NCI-H748 treated with DMSO at 0.1 percent for 48 hours (cell line): ENCODE data around the gene ZNF732.
"Not testable (repeated sequence)": the region's sequence is repeated elsewhere in the genome, so short reads cannot be mapped to it uniquely, and the experiment has no call there.

Experiments used
- DNase-seq: peaks from one replicate; lab custom pipeline; 2025; lab: John Stamatoyannopoulos, UW

The ZNF732 gene

GRCh38 chr4:253936-254756 is 51.1 kb downstream of the ZNF732 start:
- no peak for DNase-seq

GRCh38 chr4:252065-252601 is 53.1 kb downstream of the ZNF732 start:
- DNase-seq: no peak

- peak; percentile 0 for DNase-seq
These were observed 60.8 kb downstream of the ZNF732 start for GRCh38 chr4:244471-244870.

GRCh38 chr4:243426-243825 is 61.8 kb downstream of the ZNF732 start:
- DNase-seq: no peak

DNA sequence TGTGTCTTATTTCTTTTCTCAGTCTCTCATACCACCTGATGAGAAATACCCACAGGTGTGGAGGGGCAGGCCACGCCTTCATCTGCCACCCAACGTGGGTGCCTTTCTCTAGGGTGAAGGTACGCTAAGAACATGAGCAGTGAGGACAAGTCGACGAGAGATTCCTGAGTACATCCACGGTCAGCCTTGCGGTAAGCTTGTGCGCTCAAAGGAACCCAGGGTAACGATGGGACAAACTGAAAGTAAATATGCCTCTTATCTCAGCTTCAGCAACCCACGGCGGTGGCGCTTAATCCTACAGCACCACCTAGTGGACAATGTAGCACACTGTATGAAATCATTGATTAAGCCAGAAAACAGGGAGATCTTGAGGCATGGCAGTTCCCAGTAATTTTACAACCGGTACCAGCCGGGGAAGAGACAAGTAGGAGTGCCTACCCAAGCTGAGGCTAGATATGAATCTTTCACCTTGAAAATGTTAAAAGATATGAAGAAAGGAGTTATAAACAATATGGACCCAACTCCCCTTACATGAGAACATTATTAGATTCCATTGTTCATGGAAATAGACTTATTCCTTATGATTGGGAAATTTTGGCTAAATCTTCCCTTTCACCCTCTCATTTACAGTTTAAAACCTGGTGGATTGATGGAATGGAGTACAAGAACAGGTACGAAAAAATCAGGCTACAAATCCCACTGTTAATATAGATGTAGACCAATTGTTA is 63.0 kb downstream of the ZNF732 start:
- DNase-seq: peak; percentile 37

DNA sequence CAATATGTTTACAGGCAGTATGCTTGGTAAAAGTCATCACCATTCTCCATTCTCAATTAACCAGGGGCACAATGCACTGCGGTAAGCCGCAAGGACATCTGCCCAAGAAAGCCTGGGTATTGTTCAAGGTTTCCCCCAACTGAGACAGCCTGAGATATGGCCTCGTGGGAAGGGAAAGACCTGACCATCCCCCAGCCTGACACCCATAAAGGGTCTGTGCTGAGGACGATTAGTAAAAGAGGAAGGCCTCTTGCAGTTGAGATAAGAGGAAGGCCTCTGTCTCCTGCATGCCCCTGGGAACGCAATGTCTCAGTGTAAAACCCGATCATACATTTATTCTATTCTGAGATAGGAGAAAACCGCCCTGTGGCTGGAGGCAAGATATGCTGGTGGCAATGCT is 63.9 kb downstream of the ZNF732 start:
- not testable (repeated sequence) for DNase-seq

- DNase-seq: no peak
These were observed 69.2 kb downstream of the ZNF732 start for GRCh38 chr4:236028-236427.

GRCh38 chr4:234178-234577 is 71.1 kb downstream of the ZNF732 start:
- no peak for DNase-seq

GRCh38 chr4:223913-224497 is 81.3 kb downstream of the ZNF732 start:
- DNase-seq: no peak
